NOMO-1 (cell line): Measurements from ENCODE around the gene DIP2C.
A peak's percentile ranks its signal among the peaks of the same experiment; 100 is the strongest.
"Not testable (repeated sequence)": the region's sequence is repeated elsewhere in the genome, so short reads cannot be mapped to it uniquely, and the experiment has no call there.

ENCODE experiments used
- DNase-seq, 2 experiments: peaks; one replicate each; lab custom pipeline; 2025; ENCODE audit not compliant: unreplicated experiment in 2 of 2; lab: John Stamatoyannopoulos, UW

The DIP2C gene

DNA sequence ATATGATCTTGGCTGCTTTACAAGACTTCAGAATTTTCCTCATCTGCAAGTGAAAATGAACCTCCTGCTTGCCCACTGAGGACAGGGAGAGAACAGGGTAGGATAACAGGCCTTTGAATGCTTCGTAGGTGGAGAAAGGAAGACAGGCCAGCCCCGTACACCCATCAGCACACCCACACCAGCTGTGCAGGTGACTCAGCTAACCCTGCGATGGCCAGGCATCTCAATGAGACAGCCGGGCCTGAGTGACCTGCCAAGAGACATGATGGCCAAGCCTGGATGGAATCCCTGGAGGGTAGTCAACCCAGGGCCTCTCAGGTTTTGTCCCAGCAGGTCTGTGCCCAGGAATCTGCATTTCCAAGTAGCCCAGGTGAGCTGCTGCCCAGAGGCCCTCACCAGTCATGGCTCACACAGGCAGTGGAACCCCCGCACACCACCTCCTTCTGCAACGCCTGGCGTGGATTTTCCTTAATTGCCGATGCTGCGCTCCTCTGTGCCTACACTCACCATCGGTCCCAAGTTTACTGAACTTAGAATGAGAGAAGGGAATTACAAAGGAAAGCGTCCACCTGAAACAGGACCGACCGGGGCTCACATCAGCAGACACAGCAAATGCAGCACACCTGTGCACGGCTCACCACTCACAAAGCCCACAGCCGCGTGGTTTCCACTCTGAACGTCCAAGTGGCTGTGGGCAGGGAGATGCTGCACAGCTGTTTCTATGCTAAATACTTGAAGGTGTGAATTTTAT, 163.7 kb downstream of the DIP2C start:
- DNase-seq: no peak

DNA sequence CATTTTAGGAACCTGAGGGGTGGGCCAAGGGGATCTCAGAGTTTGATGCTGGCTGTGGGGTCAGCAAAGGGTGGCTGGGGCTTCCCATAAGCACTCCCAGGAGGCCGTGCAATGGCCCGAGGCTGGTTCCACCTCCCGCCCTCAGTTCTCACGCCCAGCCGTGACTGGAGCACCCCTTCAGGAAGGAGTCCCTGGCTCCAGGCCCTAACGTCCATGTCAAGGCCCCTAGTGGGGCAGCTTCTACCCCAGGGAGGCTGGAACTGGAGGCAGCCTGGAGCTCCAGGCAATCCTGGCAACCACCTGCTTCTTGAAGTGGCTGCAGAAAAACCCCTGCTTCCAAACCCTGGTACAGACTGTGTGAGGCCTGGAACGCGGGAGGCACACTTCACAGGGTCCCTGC, 165.5 kb downstream of the DIP2C start:
- DNase-seq: no peak

DNA sequence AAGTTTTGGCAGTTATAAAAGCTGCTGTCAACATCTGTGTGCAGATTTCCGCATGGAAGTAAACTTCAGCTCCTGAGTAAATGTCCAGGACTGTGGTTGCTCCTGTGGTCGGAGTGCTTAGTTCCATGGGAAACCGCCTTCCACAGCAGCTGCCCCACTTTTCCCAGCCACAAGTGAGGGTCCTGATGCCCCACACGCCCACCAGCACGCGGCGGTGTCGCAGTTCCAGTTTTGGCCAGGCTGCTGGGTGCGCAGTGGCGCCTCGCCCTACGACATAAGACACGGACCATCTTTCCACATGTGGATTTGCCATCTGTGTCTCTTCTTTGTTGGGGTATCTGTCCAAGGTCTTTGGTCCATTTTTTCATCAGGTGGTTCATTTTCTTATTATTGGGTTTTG, 167.1 kb downstream of the DIP2C start:
- no peak for DNase-seq

DNA sequence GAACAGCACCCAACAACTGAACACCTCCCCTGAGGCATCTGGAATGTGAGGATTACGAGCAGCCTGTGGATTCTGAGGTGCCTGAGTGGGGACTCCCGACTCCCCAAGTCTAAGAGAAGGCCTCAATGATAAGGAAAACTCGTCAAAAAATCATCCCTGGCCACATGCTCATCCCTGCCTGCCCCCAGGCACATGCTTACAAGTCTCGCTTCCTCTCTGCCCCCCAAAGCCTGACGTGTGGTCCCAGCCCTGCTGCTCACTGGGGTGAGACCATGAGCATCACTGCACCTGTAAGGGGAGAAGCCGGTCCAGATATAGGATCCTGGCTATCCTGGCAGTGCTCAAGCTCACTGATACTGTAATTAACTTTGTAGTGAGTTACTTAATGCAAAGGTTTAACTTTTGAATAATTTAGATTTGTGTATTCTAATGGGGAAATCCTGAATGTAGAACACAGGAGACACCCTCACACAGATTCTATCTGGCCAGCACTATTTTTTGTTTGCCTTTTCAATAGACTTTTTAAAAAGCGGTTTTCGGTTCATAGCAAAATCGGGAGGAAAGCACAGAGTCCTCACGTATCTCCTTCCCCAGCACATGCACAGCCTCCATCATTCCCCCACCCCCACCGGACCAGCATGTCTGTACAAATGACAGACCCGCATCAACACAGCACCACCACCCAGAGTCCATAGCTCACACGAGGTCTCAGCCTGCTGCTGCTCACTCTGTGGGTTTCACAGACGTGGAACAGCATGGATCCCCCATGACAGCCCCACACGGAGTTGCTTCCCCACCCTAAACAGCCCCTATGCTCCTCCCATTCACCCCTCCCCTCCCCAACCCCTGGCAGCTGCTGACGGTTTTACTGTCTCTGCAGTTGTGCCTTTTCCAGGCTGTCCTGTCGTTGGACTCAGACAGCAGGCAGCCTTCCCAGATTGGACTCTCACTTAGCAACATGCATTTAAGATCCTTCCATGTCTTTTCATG, 167.9 kb downstream of the DIP2C start:
- no peak for DNase-seq

DNA sequence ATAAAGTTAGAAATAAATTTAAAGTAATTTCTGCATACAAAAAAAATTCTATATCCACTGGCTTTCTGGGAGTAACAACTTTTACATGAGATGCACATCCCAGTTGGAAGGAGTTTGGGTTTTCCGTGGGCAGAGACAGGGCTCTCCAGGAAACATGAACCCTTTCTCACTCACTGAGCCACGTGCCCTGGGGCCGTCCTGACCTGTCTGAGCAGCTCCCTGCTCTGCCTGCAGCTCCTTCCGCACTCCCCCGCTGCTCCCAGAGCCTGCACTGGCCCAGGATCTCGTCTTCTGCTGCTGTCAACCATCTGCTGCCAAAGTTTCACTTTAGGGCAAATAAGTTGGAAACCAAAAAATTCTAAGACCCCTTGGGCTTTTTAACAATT, 169.1 kb downstream of the DIP2C start:
- DNase-seq: no peak

DNA sequence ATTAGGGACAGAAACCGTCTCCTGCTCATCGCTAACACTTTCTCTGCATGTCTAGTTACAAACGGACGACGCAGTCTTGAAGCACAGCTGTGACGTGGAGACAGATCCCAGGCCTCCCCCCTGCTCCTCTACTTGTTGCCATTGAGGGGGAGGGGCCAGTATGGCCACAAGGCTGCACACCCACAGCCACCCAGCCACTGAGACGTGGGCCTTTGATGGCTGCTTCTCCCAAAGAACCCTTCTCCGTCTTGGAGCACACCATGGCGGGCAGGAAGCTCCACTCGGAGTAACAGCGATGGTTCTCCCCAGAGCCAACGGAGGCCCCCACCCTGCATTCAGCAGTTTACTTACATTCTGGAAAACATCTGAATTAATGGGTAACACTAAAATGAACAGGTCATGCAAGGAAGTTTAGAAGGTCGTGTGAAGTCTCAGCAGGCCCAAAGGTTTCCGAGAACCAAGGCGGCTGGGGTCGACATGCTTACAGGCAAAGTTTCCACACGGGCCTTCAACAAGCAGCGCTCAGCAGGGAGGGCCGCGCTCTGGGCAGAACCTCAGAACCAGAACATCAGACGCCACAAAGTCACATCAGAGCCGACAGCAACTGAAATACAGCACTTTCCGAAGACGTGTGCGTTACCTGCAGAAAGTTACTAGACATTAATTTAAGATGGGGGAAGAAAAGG, 169.6 kb downstream of the DIP2C start:
- DNase-seq: no peak

DNA sequence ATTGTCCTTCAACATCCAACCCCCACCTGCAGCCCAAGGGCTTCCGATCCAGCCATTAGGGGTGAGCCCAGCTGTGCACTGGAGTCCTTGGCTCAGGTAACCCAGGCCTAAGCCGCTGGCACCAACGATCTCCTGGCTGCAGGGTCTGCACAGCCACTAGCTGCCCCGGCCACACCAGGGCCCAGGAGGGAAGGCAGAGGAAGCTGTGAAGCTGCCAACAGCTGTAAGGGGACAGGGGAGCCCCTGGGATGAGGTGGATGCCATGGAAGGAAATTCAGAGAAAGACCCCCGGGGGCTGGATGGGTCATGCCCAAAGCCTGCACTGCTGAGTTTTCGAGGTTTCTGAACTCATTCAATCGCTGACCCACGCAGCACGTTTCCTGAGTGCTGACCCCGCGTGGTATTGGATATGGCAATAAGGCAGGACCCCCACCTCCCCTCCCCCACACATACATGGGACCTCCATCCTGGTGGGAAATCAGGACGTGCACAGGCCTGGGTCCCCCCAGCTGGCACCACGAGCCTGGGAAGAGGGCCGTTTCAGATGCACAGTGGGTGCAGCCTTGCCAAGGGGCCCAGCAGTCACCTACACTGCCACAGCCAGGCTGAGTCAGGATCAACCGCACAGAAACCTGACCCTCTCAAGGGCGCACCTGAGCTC, 170.3 kb downstream of the DIP2C start:
- DNase-seq: no peak

DNA sequence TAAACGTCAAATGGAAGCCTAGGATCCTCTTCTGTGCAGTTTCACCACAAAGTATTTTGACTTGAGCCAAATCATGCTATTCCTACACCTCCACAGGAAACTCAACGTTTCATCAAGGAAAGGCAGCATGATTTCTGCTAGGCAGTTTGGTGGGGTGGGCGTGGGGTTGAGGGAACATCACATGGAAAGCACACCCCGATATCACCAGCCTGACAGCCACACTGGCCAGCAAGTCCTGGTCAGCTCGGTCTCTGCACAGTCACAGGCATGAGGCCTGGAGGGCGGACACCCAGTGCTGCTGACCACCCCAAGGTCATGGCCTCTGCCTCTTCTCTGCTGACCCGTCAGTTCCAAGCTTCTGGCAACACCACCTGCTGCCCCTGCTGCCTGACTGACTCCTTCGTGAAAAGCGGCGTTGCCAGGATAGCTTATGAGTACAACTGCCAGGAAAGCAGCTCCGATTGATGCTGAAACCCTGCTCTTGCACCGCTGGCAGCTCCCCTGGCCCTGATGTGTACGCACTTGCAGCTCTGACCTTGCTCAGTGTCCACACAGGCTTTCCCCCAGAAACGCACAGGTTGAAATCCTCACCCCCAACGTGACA, 171.5 kb downstream of the DIP2C start:
- DNase-seq: no peak

DNA sequence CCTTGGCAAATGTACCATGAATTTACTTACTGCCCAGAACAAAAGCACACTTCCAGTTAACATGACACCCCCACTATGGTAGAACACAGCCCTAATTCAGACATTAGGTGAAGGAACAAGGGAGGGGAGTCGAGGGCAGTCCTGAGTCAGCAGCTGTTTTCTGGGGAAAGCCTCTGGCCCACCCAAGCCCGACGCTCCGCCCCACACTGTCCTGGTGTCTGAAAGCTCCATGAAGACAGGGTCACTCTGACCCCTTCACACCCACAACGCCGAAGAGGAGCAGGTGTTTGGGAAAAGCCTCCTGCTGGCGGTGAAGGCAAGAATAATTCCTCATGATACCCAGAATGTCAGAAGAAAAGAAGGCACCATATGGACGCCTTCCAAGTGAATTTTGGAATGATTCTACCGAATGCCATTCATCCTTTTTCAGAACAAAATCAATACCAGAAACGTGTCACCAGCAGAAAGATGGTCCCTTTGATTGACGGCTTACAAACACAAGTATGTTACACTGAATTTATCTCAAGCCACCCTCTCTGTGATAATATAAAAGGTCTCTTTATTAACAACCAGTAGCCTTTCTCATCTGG, 172.1 kb downstream of the DIP2C start:
- no peak for DNase-seq

DNA sequence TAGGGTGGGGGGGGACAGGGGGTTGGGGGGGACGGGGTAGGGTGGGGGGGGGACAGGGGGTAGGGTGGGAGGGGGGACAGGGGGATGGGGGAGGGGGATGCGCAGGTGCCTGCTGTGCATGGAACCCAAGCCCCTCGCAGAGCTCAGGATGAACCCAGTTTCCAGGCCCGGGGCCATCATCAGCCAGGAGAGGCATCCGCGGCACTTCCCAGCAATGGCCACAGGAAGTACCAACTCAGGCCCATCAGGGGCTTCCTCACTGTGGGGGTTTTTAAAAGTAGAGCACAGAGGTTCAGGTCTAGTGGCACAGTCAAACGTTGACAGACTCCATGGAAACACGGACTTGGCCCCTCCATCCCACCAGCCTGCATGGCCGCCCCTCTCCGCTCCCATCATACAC, 172.7 kb downstream of the DIP2C start:
- no peak for DNase-seq

DNA sequence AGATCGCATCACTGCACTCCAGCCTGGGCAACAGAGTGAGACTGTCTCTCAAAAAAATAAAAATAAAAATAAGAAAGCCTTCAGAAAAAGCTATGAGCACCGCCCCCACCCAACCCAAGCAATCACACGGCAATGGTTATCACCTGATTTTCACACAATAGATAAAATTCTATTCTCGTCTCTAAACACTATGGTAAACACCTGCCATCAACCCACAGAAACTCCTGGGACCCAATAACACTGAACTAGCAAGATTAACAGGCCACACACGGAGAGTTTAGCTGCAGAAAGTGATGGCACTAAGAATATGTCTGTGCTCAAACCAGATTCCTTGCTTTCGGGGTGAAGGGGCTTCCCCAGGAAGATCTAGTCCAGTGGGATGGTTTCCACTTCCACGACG, 173.8 kb downstream of the DIP2C start:
- no peak for DNase-seq

DNA sequence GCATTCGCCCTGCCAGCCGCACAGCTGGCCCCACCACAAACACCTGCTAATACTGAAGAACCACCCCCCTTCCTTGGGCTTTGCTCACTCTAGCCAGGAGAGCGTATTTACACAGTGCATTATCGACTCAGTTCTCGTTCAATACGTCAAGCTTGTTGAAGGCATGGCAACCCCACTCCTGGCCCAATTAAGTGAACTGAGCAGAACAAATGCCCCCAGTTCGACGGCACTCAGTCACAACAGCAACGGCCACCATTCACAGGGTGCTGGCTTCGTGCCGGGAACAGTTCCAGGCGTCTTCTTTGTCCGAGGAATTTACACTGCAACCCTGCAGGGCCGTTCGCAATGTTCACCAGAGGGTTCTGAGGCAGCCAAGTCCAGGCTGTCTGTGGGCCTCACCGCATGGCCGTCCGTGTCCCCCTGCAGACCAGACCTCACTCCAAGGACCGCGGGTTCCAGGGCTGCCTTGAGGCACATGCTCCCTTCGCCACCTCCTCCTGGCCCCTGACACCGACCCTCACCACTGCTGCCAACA, 175.3 kb downstream of the DIP2C start:
- no peak for DNase-seq

DNA sequence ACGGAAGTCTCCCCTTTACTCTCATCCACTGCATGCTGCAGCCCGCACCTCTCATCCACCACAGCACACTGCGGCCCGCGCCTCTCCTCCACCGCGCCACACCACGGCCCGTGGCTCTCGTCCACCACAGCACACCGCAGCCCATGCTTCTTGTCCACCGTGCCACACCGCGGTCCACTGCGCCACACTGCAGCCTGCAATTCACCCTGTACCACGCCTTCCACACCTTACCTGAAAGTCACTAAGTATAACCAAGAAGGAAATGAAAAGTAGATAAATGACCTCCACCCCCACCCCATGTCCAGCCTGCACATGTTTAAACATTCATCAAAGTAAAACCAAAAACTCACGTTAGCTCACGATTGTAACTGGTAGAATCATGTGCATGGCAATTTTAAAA, 176.1 kb downstream of the DIP2C start:
- no peak for DNase-seq

DNA sequence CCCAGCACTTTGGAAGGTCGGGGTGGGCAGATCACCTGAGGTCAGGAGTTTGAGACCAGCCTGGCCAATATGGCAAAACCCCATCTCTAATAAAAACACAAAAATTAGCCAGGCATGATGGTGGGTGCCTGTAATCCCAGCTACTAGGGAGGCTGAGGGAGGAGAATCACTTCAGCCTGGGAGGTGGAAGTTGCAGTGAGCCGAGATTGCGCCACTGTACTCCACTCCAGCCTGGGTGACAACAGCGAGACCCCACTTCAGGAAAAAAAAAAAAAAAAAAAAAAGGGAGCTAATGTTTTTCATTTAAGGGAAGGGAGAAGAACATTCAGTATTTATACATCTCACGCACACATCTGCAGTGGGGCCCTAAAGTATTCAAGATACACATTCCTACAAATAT, 176.8 kb downstream of the DIP2C start:
- DNase-seq: not testable (repeated sequence)

DNA sequence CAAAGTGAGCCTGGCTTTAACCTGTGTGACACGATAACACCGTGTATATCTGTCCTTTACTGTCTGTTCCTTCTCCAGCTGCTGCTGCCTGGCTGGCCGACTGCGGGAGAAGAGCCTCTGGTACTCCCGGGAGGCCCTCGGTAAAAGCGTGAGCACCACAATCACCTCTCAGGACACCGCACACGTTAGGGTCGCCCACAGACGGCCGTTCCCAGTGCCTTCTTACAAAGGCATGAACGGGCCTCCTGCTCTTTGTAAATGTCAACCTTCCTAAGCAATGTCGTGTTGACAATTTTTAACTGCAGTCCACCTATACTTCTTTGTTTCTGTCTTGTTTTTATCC, 177.6 kb downstream of the DIP2C start:
- no peak for DNase-seq

DNA sequence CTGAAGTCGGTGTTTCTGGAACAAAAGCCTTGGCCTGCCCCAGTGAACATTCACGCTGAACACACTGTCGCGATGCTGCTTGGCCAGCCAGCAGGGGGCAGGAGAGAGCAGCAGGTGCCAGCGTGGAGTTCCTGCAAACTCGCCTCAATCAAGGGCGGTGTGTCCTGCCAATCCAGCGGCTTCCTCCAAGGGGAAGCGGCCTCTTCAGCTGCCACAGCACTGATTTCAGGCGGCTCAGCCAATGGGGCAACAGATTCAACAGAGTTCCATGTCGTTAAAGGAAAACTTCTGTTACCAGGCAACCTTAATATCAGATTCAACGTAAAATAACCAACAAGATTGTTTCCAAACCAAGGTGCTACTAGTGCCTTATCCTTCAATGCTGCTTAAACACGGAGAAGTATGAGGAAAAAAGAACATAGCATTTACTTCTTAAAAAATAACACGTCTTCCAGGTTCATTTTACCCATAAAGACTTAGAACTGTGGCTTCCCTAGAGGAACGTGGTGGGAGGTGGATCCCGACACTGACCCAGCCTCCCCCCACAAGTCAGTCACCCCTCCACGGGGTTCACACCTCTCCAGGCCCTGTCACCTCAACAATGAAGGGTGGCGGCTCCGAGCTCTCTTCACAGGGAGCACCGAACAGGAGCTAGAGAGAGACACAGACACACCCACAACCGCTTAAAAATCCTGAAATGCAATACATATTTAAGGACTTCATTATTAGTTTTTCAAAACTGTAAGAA, 178.2 kb downstream of the DIP2C start:
- peak; percentile 46 to 73 for DNase-seq

DNA sequence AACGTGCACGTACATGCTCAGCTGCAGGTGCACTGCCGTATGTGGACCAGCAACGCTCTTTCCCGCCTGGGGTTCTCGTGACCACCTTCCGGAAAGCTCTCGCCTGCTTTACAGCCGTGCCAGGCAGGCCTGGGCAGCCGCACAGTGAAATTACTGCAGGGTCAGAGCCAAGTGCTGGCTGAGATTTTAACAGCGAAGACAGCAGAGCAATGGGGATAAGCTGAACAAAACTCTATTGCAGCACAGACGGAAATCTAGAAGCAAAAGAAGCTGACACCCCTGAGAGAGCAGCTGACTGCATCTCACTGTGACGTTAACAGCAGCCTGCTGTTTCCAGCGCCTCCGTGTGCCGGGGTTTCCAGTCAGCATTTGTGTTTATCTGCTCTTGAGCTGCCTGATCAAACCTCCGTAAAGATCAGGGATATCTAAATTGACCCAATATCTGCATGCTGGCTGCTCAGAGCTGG, 179.0 kb downstream of the DIP2C start:
- DNase-seq: no peak

DNA sequence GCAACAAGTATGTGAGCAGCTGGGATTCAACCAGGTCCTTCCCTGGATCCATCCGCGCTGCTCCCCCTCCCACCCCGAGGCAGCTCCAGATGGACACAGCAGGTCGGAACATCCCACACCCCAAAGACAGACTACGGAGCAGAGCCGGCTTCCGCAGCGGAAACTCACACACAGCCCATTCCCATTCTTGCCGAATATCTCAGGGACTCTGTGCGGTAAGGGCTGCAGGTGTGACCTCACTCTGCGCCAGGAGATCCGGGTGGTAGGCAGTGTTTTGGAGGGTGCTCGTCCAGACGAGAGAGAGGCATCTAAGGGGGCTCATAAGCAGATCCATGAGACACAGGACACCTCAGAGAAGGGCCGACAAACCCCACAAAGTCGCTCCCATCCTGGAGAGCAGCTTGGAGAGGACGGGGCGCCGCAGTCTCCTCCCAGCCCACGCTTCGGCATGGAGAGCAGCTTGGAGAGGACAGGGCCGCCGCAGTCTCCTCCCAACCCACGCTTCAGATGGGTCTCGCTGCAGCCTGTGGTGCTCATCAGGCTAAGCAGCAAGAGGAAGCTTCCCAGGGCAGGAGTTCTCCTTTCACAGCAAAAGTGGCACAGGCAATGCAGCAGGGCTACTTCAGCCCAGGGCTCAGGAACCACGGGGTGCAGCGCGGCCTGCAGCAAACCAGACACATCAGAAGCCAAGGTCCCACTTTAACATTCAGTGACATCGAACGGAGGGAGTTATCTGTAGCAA, 179.9 kb downstream of the DIP2C start:
- DNase-seq: no peak
